Activated CD4-positive, alpha-beta T cell treated with anti-CD3 and anti-CD28 coated beads, Interleukin-2, amount 50 U/mL, for 1 hour (primary cell): ENCODE data around the gene OR10H1.
"Not testable (repeated sequence)": the region's sequence is repeated elsewhere in the genome, so short reads cannot be mapped to it uniquely, and the experiment has no call there.

Source experiments
- DNase-seq: peaks from one replicate; pipeline ENCODE4 v3.0.0-alpha.2; 2020

OR10H1 gene, protein sequence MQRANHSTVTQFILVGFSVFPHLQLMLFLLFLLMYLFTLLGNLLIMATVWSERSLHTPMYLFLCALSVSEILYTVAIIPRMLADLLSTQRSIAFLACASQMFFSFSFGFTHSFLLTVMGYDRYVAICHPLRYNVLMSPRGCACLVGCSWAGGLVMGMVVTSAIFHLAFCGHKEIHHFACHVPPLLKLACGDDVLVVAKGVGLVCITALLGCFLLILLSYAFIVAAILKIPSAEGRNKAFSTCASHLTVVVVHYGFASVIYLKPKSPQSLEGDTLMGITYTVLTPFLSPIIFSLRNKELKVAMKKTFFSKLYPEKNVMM

DNA sequence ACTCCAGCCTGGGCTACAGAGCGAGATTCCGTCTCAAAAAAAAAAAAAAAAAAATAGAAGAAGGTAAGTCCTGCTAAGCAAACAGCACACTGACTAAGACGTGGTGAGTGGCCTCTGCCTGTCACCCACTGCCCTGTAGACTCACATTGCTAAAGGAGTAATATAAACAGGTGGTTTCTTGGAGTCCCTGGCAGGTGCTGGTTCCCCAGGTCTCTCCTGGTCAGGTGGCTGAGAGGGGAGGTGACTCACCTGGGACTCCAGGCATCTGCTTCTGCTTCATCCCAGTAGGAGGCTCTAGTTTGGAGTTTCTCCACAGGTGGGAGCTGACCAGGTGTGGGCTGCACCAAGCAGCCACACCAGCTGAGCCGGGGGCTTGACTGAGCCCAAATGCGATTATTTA, at the start of gene OR10H1:
OR10H1 (minus strand) TSS at position 359 of the 400 bp plus-strand sequence. CDS start 7,627 bp downstream, outside the sequence.
- DNase-seq: no peak

DNA sequence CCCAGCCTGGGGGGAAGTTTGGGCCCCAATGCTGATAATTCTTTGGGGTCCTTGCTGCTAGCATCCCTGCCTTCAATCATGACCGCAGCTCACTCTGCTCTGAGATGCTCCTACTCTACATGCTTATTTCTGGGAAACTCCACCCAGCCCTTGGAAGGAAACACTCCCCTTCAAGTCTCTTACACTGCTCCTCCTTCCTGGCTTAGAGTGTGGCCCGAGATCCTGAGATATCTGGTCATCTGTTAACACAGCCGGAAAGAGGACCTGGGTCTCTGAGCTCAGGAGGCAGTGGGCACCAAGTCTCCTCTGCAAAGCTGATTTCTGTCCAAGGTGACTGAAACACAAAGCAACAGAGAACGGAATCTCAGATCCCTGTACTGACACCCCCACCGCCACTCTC, 49.4 kb upstream of the OR10H1 start:
- DNase-seq: no peak

DNA sequence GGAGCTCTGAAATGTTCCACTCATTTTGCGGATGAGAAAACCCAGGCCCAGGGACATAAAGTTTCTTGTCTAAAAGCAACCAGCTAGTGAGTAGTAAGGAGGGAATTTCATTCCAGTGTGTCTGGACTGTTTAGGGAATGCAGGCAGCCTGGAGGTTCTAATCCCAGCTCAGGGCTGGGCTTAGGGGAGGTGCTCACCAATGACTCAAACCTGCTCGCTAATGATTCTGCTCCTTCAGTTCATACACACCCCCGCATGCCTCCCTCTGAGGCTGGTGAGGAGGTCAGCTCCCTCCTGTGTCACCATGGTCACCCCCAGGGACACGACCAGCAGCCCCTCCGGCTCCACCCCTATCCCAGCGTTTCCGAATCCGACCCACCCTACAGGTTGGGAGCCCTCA, 47.8 kb upstream of the OR10H1 start:
- DNase-seq: no peak

GRCh38 chr19:15862444-15862843, 47.0 kb upstream of the OR10H1 start:
- DNase-seq: no peak

GRCh38 chr19:15860522-15860921, 45.1 kb upstream of the OR10H1 start:
- no peak for DNase-seq

- DNase-seq: no peak
These were observed 43.7 kb upstream of the OR10H1 start for GRCh38 chr19:15859187-15859586.

GRCh38 chr19:15850385-15850784, 34.9 kb upstream of the OR10H1 start:
- no peak for DNase-seq

GRCh38 chr19:15846923-15847322, 31.5 kb upstream of the OR10H1 start:
- no peak for DNase-seq

- DNase-seq: not testable (repeated sequence)
These were observed 28.4 kb upstream of the OR10H1 start for GRCh38 chr19:15843894-15844222.

DNA sequence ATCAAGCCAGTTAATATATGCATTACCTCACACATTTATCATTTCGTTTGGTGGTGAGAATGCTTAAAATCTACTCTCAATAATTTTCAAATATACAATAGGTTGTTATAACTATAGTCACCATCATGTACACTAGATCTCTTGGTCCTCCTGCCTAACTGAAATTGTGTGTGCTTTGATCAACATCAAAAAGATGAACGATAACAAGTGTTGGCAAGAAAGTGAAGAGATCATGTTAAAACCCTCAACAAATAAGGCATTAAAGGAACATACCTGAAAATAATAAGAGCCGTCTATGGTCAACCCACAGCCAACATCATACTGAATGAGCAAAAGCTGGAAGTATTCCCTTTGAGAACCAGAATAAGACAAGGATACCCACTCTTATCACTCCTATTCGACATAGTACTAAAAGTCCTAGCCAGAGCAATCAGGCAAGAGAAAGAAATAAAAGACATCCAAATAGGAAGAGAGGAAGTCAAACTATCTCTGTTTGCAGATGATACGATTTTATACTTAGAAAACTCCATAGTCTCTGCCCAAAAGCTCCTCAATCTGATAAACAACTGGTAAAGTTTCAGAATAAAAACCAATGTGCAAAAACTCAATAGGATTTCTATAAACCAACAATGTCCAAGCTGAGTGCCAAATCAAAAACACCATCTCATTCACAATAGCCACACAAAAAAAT, 27.9 kb upstream of the OR10H1 start:
- no peak for DNase-seq

- DNase-seq: no peak
These were observed 26.6 kb upstream of the OR10H1 start for GRCh38 chr19:15841875-15842569.

DNA sequence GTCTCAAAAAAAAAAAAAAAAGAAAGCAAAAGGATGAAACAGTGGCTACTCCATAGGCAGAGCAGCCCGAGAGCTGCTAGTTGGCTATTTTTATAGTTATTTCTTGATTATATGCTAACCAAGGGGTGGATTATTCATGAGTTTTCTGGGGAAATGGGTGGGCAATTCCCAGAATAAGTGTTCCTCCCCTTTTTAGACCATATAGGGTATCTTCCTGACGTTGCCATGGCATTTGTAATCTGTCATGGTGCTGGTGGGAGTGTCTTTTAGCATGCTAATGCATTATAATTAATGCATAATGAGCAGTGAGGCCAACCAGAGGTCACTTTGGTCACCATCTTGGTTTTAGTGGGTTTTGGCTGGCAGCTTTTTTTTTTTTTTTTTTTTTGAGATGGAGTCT, 25.4 kb upstream of the OR10H1 start:
- DNase-seq: no peak

GRCh38 chr19:15839888-15840287, 24.4 kb upstream of the OR10H1 start:
- DNase-seq: not testable (repeated sequence)

DNA sequence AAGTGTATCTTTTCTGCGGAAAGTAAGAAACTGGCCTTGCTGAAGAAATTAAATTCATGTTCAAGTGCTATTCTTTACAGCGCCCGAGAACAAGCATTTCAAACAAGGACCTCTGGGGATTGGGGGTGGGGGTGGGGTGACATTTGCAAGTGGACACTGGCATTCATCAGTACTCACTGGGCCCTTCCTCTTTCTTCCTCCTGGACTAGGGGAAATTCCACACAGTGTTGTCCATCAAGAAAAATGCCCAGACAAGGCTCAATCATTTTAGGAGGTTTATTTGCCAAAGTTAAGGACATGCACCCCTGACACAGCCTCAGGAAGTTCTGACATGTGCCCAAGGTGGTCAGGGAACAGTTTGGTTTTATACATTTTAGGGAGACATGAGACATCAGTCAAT, 22.9 kb upstream of the OR10H1 start:
- no peak for DNase-seq

DNA sequence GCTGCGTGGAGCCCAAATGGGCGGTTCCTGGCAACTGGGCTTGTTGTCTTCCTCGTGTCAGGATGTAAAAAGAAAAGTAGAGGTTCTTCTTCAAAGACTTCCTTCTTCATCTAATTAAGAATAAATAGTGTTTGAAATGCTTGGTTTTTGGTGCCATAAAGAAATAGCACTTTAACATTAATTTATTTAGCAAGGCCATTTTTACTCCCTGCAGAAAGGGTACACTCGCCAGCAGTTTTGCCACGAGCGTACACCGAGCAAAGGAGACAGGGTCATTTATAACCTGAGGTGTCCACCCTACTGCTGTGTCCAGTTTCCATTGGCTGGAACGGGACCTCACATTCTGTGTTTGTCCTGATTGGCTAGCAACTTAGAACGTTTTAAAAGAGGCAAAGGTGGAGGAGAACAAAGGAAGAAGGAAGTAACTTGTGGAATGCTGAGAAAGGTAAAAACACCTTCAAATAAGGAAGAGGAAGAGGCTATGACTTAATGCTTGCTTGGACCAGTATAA, 21.8 kb upstream of the OR10H1 start:
- DNase-seq: no peak

DNA sequence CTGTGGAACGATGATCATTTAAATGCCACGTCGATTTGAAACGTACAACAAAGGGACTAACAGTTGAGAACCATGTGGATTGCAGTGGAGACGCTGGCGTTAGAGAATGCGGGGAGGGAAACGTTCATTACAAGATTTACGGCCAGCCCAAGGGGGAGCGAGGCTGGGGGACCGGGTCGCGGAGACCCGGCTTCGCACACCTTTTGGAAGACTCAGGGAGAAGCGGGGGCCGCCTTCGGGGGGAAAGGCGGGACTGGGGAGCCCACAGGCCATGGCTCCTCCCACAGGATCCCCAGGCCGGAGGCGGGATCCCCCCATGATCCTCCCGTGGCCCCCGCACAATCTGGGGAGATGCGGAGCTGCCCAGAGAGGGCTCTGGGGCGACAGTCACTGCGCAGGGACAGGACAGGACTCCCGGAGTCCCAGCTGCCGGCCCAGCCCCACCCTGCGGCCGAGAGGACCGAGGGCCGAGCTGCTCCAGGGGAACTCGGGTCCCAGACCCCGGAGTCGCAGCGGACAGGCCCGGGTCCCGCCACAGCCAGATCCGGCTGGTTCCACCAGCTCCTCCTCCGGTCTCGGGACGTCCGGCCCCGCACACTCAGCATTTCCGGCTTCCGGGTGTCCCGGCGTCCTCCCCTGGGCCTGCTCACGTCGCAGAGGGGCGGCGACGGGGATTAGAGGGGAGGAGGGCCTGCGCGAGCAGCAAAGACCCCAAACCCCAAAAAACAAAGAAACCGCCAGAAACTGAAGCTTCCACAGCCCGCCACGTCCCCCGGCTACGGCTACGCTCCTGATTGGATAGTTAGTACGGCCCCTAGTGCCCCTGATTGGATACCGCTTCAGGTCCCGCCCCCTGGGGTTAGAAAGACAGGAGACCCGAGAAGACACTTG, 21.1 kb upstream of the OR10H1 start:
- DNase-seq: peak; percentile 92

GRCh38 chr19:15835565-15836329, 20.3 kb upstream of the OR10H1 start:
- peak; percentile 57 for DNase-seq

GRCh38 chr19:15834232-15834631, 18.8 kb upstream of the OR10H1 start:
- DNase-seq: not testable (repeated sequence)

GRCh38 chr19:15831626-15832025, 16.2 kb upstream of the OR10H1 start:
- DNase-seq: no peak

DNA sequence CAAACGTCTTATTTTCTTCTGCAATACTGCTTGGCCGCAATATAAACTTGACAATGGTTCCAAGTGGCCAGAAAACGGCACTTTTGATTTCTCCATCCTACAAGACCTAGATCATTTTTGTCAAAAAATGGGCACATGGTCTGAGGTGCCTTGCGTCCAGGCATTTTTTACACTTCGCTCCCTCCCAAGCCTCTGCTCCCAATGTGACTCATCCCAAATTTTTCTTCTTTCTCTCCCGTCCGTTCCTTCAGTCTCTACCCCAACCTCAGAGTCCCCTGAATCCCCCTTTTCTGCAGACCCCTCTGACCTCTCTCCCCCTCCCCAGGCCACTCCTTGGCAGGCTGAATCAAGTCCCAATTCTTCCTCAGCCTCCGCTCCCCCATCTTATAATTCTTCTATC, 14.3 kb upstream of the OR10H1 start:
- no peak for DNase-seq

DNA sequence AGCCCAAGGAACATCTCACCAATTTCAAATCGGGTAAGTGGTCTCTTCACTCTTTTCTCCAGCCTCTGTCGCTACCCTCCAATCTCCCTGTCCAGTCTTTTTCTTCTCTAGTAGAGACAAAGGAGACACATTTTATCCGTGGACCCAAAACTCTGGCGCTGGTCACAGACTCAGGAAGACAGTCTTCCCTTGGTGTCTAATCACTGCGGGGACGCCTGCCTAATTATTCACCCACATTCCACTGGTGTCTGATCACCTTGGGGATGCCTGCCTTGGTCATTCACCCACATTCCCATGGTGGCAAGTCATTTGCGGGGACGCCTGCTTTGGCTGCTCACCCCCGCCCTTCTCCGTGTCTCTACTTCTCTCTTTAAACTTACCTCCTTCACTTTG, 13.8 kb upstream of the OR10H1 start:
- no peak for DNase-seq
